ENCODE results near the gene INSC. TPM values are rescaled to one million over a fixed set of nuclear protein-coding genes. Genes with fewer than 3 reads are reported as not detected.

The INSC gene
- polyA plus RNA-seq, 3 donors, result not detected

GRCh38 chr11:15196704-15197103, 82.0 kb downstream of the INSC start:
- H3K4me1 ChIP-seq (ENCODE audit: control insufficient read depth in 1 of 2, insufficient read depth in 2 of 2, low read length in 2 of 2), result no peaks in the 10 kb centered on the region
- no peak overlapping the region for H3K27ac ChIP-seq (ENCODE audit: low read depth in 1 of 2, low read length in 2 of 2)
- H3K36me3 ChIP-seq (replicated peaks in 1 of 2; ENCODE audit: control insufficient read depth in 1 of 2, insufficient read depth in 2 of 2, low read length in 2 of 2), result no peaks in the 10 kb centered on the region
- no peak for TF ChIP-seq CTCF (IDR thresholded peaks at IDR 0.05)
- Mint-ChIP-seq H3K27me3 (ENCODE audit: low read depth in 3 of 3) (peaks cover 0 to 5% (median 3%) of the 10 kb centered on the region in 3 donors), H3K4me1 (no peaks in the 10 kb centered on the region), H3K4me3 (no peak overlapping the region), H3K9me3 (no peaks in the 10 kb centered on the region), H3K27ac (no peak overlapping the region), H3K36me3 (no peaks in the 10 kb centered on the region)
- no peak overlapping the region for H3K4me3 ChIP-seq (replicated peaks in 1 of 3; ENCODE audit: low read depth in 2 of 3, low read length in 3 of 3)
- no peak overlapping the region for H3K9ac ChIP-seq (ENCODE audit: insufficient read depth, low read length, poor library complexity, severe bottlenecking)
- H3K4me2 ChIP-seq (replicated peaks; ENCODE audit: extremely low read depth, low read length, poor library complexity, severe bottlenecking), result no peak overlapping the region
- H3K79me2 ChIP-seq (ENCODE audit: insufficient read depth, low read length), result no peaks in the 10 kb centered on the region
- 56% methylated on average over 1 of the region's 1 CpG for WGBS (ENCODE audit: insufficient coverage)
- intact Hi-C loops (cut with micrococcal nuclease), result no loop called here
- no peak for DNase-seq
- no peaks in the 10 kb centered on the region for H4K20me1 ChIP-seq (ENCODE audit: insufficient read depth, low read length)
- no peaks in the 10 kb centered on the region for H3K27me3 ChIP-seq (ENCODE audit: control insufficient read depth in 2 of 2, insufficient read depth in 2 of 2, low read length in 2 of 2)
- H3K9me3 ChIP-seq (replicated peaks in 1 of 2; ENCODE audit: control insufficient read depth in 1 of 2, insufficient read depth in 1 of 2, low read length in 2 of 2), result no peaks in the 10 kb centered on the region
- no peak overlapping the region for H2AFZ ChIP-seq (ENCODE audit: insufficient read depth, low read depth, low read length, poor library complexity, severe bottlenecking)

- H3K4me2 ChIP-seq (replicated peaks; ENCODE audit: extremely low read depth, low read length, poor library complexity, severe bottlenecking), result no peak overlapping the region
- H2AFZ ChIP-seq (ENCODE audit: insufficient read depth, low read depth, low read length, poor library complexity, severe bottlenecking), result no peak overlapping the region
- no peak overlapping the region for H3K9ac ChIP-seq (ENCODE audit: insufficient read depth, low read length, poor library complexity, severe bottlenecking)
- intact Hi-C loops (cut with micrococcal nuclease), result no loop called here
- no peaks in the 10 kb centered on the region for H3K4me1 Mint-ChIP-seq
- no peaks in the 10 kb centered on the region for H3K36me3 ChIP-seq (replicated peaks in 1 of 2; ENCODE audit: control insufficient read depth in 1 of 2, insufficient read depth in 2 of 2, low read length in 2 of 2)
- no peaks in the 10 kb centered on the region for H3K9me3 Mint-ChIP-seq
- 91% methylated on average over 2 of the region's 2 CpGs for WGBS (ENCODE audit: insufficient coverage)
- H3K27ac Mint-ChIP-seq, result no peak overlapping the region
- no peaks in the 10 kb centered on the region for H3K27me3 ChIP-seq (ENCODE audit: control insufficient read depth in 2 of 2, insufficient read depth in 2 of 2, low read length in 2 of 2)
- H3K27ac ChIP-seq (ENCODE audit: low read depth in 1 of 2, low read length in 2 of 2), result no peak overlapping the region
- no peaks in the 10 kb centered on the region for H3K9me3 ChIP-seq (replicated peaks in 1 of 2; ENCODE audit: control insufficient read depth in 1 of 2, insufficient read depth in 1 of 2, low read length in 2 of 2)
- H3K4me3 Mint-ChIP-seq, result no peak overlapping the region
- no peaks in the 10 kb centered on the region for H3K79me2 ChIP-seq (ENCODE audit: insufficient read depth, low read length)
- no peak overlapping the region for H3K4me3 ChIP-seq (replicated peaks in 1 of 3; ENCODE audit: low read depth in 2 of 3, low read length in 3 of 3)
- no peaks in the 10 kb centered on the region for H3K4me1 ChIP-seq (ENCODE audit: control insufficient read depth in 1 of 2, insufficient read depth in 2 of 2, low read length in 2 of 2)
- H3K27me3 Mint-ChIP-seq (ENCODE audit: low read depth in 3 of 3), result peaks cover 0 to 5% (median 3%) of the 10 kb centered on the region in 3 donors
- no peaks in the 10 kb centered on the region for H3K36me3 Mint-ChIP-seq
- no peak for DNase-seq
- H4K20me1 ChIP-seq (ENCODE audit: insufficient read depth, low read length), result no peaks in the 10 kb centered on the region
- no peak for TF ChIP-seq CTCF (IDR thresholded peaks at IDR 0.05)
Measured at GRCh38 chr11:15197696-15198095, 83.0 kb downstream of the INSC start.

All from CD14-positive monocyte (primary cell).